Tibial nerve (tissue), 4 donors: ENCODE measurements around the gene ADCY10.

Source experiments
- CTCF ChIP-seq, 5 experiments: fragments of 200-600 bp in 3 of 5; fragments of 450-650 bp in 2 of 5; sonication (generic) in 3 of 5; IDR thresholded peaks; one replicate each; pipeline ENCODE4 v1.5.1; 2016 to 2019; ENCODE audit warnings: antibody characterized with exemption in 5 of 5, mild to moderate bottlenecking in 3 of 5, moderate library complexity in 2 of 5
- EP300 ChIP-seq, 2 donors: sonication (generic); formaldehyde crosslinking; IDR thresholded peaks; one replicate each; pipeline ENCODE4 v1.6.1; 2017; ENCODE audit warnings: antibody characterized with exemption in 2 of 2, mild to moderate bottlenecking in 1 of 2

DNA sequence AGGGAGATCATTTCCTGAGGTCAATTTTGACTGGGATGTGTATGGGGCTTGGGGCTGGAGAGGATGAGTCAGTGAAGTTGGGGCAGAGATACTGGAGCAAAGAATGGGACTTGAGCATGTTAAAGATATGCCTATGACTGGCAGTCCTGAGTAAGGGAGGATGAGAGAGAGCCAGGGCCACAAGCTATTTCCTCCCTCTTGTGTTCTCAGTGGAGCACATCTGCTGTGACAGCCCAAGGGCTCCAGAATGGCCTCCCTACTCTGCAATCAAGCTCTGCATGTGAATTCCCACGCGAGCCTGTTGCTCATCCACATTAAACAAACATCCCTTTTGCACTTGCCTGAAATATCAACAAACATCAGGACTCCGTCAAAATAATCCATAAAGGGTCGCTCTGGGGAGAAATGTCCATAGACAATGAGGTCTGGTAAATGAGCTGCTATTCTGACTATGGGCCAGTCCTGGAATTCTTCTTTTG is 9.2 kb downstream of the ADCY10 start:
- TF ChIP-seq CTCF (IDR thresholded peaks at IDR 0.05) (no peak), EP300 (IDR thresholded peaks at IDR 0.05) (no peak)
